H1 (cell line): ENCODE results near the gene MAN1C1. TPM values are rescaled to one million over a fixed set of nuclear protein-coding genes. Genes with fewer than 3 reads are reported as not detected.

Experiments
- BACH1 ChIP-seq: IDR thresholded peaks from 2 replicates; pipeline ENCODE4 v1.6.1; 2012; ENCODE audit warnings: low read length, improper control_type of control experiment
- CHD1 ChIP-seq: IDR thresholded peaks from 2 replicates; pipeline ENCODE4 v1.6.1; 2012; ENCODE audit warnings: low read depth, low read length, improper control_type of control experiment
- CHD7 ChIP-seq: fragments of 300-600 bp; sonication (generic); IDR thresholded peaks from 2 replicates; pipeline ENCODE4 v1.7.1; 2012; ENCODE audit warnings: low read length, moderate library complexity, mild to moderate bottlenecking, inconsistent platforms; ENCODE audit not compliant: insufficient replicate concordance
- RAD21 ChIP-seq, 2 experiments: IDR thresholded peaks in 1 of 2; conservative IDR thresholded peaks in 1 of 2; 2 replicates each; pipeline ENCODE4 v1.6.1; 2011; ENCODE audit warnings: low read depth in 2 of 2, low read length in 2 of 2, improper control_type of control experiment in 1 of 2, inconsistent platforms in 1 of 2, mild to moderate bottlenecking in 1 of 2, moderate library complexity in 1 of 2
- SAP30 ChIP-seq: fragments of 300-600 bp; sonication (generic); IDR thresholded peaks from 2 replicates; pipeline ENCODE4 v1.7.1; 2012; ENCODE audit warnings: low read length, moderate library complexity, mild to moderate bottlenecking, inconsistent platforms; ENCODE audit not compliant: insufficient read depth, insufficient replicate concordance
- SIN3A ChIP-seq, 2 experiments: IDR thresholded peaks in 1 of 2; conservative IDR thresholded peaks in 1 of 2; 2 replicates each; pipeline ENCODE4 v1.6.1; 2011 to 2012; ENCODE audit warnings: low read length in 2 of 2, improper control_type of control experiment in 1 of 2, low read depth in 1 of 2, mild to moderate bottlenecking in 1 of 2
- SP1 ChIP-seq: IDR thresholded peaks from 2 replicates; pipeline ENCODE4 v1.6.1; 2011; ENCODE audit warnings: low read depth, low read length
- polyA plus RNA-seq, 7 experiments: library from polyadenylated mRNA; depleted of rRNA in 3 of 7; stranded (reverse) in 5 of 7; unstranded in 2 of 7; fragments of >200 nt in 5 of 7; fragments of 200-250 nt in 2 of 7; gene quantifications; 1 replicate in 5 of 7; 2 replicates in 1 of 7; 4 replicates in 1 of 7; pipeline versions ENCODE4 v1.2.1 to v1.2.3, GENCODE V29; 2011 to 2013; ENCODE audit warnings: missing spikeins in 2 of 7, mixed read lengths in 2 of 7
- total RNA-seq: library from RNA; stranded (reverse); fragmentation: NEBNext Ultra II Directional; extraction: Animal tissue kit (Norgen Biotek cat#: 25700); gene quantifications from 2 replicates; pipeline ENCODE4 v1.2.1, GENCODE V29; 2021

MAN1C1 gene
- total and polyA plus RNA-seq, 2 of the 8 experiments (the other 6 are each of a cell fraction or from before 2014, with no cell fraction given), result 7.8 to 15.2 TPM

- no peak for TF ChIP-seq CHD7
- TF ChIP-seq BACH1, result no peak
- no peak for TF ChIP-seq SAP30
- no peak for TF ChIP-seq SIN3A (conservative IDR thresholded peaks at IDR 0.05 in 1 of 2, IDR thresholded peaks at IDR 0.05 in 1 of 2; ENCODE audit: low read depth in 1 of 2, low read length in 2 of 2)
- TF ChIP-seq CHD1, result no peak
- TF ChIP-seq RAD21 (IDR thresholded peaks at IDR 0.05 in 1 of 2, conservative IDR thresholded peaks at IDR 0.05 in 1 of 2; ENCODE audit: low read depth in 2 of 2, low read length in 2 of 2), result no peak
- no peak for TF ChIP-seq SP1
Observed at GRCh38 chr1:25654109-25654660, 37.6 kb downstream of the MAN1C1 start (continued).
